Right hindlimb (tissue), 1 donor: Measurements from ENCODE around the gene ALK.

Source experiments
- DNase-seq: peaks from one replicate; pipeline ENCODE4 v3.0.0-alpha.2; 2018

ALK gene

GRCh38 chr2:29787473-29788465, 133.6 kb downstream of the ALK start:
- no peak for DNase-seq

DNA sequence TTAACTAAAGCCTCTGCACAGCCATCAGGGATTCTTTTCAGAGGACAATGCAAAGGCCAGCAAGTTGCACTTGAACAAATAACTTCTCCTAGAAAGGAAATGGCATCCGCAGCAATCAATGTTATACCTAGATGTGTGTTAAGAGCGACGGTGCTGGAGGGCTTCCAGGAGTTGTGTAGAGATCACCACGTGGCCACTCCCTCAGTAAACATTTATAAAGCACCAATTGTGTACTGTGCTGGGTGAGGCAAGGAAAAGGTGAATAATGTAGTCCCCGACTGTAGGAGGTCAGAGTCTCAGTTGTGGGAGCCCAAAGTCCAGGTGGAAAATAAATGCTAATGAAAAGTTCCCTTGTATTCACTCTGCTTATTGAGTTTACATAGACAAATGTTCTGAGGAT, 135.0 kb downstream of the ALK start:
- DNase-seq, result no peak

DNA sequence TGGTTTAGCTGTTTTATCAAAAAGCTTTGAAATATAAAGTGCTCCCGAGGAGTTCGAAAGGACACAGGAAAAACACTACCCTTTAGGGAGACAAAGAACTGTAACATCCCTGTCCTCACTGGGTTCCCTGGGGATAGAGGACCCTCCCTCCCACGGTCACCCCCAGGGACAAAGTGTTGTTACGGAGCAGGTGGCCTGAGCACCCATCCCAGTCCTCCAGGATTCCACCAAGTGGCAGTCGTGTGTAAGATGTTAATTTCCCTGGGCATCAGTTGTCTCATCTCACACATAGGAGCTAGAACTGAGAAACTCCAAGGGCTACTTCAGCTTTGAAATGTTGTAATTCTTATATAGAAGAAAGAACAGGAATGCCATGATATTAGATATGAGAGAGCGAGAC, 137.7 kb downstream of the ALK start:
- no peak for DNase-seq

- no peak for DNase-seq
These were observed 138.6 kb downstream of the ALK start for GRCh38 chr2:29782549-29783458.

GRCh38 chr2:29782087-29782486, 139.3 kb downstream of the ALK start:
- no peak for DNase-seq

- DNase-seq, result no peak
These were observed 140.5 kb downstream of the ALK start for GRCh38 chr2:29780906-29781305.

GRCh38 chr2:29777161-29777560, 144.2 kb downstream of the ALK start:
- no peak for DNase-seq

GRCh38 chr2:29776406-29776805, 145.0 kb downstream of the ALK start:
- no peak for DNase-seq

- DNase-seq, result no peak
These were observed 145.4 kb downstream of the ALK start for GRCh38 chr2:29775937-29776336.

GRCh38 chr2:29774624-29775023, 146.8 kb downstream of the ALK start:
- DNase-seq, result no peak

- no peak for DNase-seq
These were observed 150.5 kb downstream of the ALK start for GRCh38 chr2:29770846-29771245.

DNA sequence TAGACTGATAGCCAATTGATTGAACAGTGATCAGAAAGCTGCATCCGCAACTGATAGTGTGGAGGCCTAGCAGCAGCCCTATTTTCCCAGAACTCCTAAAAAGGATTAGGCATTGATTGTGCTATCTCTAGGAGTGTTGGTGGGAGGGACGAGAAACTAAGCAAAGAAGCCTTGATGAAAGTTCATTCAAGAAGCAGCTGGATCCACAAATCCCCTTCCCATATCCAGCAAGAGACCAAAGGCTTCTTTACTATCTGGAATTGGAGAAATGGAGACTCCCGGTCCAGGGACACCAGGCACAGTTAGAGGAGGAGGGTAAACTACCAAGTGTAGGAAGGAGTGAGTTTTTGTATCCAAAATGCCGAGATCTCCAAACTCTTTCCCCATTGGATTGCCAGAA, 151.5 kb downstream of the ALK start:
- DNase-seq, result no peak

DNA sequence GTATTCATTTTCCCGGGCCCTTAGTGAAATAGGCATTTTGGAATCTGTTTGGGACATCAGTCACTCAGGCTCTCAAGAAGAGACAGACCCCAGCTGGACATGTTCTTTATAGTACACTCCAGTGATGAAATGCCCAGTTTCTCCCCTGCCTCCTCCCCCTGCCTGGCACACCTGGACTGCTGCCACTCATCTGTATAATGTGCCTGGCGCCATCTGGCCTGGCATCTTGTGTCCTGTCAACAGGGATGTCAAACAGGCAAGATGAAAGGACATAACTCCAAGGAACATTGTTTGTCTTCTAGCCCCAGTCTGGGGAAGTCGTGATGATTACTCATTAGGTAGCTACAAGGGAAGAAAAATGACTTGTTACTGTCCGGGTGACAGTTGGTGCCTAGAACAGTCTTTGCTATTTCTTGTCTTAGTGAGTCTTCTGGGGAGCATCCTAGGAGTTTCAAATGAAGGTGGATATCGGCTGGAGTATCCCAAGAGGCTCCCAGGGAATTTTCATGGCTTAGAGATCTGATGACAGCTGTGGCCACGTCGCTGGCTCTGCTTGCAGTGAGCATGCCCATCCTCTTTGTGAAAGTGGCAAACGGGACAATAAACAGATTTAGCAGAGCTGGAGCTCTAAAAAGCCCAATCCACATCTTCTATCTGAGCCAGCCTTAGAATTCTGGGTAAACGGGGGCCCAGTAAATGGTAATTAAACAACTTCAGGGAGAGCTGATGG, 153.6 kb downstream of the ALK start:
- DNase-seq, result no peak

- no peak for DNase-seq
These were observed 155.2 kb downstream of the ALK start for GRCh38 chr2:29766191-29766590.

- no peak for DNase-seq
These were observed 155.7 kb downstream of the ALK start for GRCh38 chr2:29765721-29766120.

DNA sequence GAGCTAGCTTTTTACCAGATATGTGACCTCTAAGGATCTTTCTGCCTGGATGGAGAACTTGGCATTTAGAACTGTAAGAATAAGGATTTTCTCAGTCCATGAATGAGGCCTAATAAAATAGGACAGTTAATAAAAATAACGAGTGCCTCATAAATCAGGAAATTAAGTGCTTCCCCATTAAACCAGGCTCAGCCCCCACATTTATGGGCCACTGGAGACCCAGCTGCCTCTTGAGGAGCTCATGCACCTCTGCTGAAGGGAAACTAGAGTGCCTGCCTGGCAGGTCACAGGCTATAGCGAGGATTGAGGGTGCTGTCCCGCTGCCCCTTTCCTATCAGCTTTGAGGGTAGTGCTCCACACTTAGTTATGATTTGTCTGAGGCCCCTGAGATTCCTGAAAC, 158.0 kb downstream of the ALK start:
- DNase-seq, result no peak

DNA sequence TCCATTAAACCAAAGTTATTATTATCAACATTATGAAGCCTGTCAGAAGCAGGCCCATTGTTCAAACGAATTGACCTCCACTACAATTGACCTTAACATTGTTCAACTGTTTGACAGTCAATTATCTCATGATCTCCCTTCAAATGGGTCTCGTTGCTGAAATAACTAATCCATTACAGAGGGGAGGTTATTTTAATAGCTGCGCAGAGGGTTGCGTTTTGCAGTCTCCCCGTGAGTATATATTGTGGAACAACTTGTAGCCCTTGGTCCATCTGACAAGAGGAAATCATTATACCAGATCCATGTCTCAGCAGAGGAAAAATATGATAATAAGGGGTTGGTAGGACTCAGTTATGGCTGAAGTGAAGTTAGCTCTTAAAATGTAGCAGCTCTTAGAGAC, 159.1 kb downstream of the ALK start:
- no peak for DNase-seq

GRCh38 chr2:29761278-29761677, 160.1 kb downstream of the ALK start:
- DNase-seq, result no peak

- DNase-seq, result no peak
These were observed 161.4 kb downstream of the ALK start for GRCh38 chr2:29760008-29760407.

GRCh38 chr2:29759360-29759759, 162.0 kb downstream of the ALK start:
- no peak for DNase-seq

- no peak for DNase-seq
These were observed 165.6 kb downstream of the ALK start for GRCh38 chr2:29755829-29756228.

DNA sequence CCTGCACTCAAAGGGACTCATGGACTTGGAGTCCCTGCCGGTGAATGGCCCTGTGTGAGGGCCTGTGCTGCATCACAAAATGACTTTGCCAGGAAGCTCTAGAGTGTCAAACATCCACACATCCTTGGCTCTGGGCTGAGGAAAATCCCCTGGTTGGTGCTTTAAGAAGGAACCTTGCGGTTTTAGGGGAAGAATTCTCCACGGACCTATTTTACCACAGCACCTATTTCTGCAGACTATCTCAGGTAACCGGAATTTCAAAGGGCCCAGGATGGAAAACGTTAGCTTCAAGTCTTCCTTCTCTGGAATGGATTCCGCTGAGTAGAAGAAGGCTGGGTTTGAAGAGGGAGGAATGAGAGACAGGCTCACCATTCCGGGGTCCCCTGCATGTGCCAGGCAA, 166.2 kb downstream of the ALK start:
- no peak for DNase-seq
